Umbilical cord (tissue), 2 donors: ENCODE data around the gene PYGO2. TPM values are rescaled to one million over a fixed set of nuclear protein-coding genes. Genes with fewer than 3 reads are reported as not detected.
"Not testable (repeated sequence)": the region's sequence is repeated elsewhere in the genome, so short reads cannot be mapped to it uniquely, and the experiment has no call there.

Source experiments
- DNase-seq: peaks from one replicate; pipeline ENCODE4 v3.0.0-alpha.2; 2015; ENCODE audit warnings: low spot score
- total RNA-seq: library from RNA; depleted of rRNA; stranded (reverse); fragments of >200 nt; gene quantifications from one replicate; pipeline ENCODE4 v1.2.3, GENCODE V29; 2014; ENCODE audit warnings: low replicate concordance; ENCODE audit not compliant: insufficient read depth

PYGO2 gene
- total RNA-seq, 1 donor from 2014 or later = 9.4 TPM

DNA sequence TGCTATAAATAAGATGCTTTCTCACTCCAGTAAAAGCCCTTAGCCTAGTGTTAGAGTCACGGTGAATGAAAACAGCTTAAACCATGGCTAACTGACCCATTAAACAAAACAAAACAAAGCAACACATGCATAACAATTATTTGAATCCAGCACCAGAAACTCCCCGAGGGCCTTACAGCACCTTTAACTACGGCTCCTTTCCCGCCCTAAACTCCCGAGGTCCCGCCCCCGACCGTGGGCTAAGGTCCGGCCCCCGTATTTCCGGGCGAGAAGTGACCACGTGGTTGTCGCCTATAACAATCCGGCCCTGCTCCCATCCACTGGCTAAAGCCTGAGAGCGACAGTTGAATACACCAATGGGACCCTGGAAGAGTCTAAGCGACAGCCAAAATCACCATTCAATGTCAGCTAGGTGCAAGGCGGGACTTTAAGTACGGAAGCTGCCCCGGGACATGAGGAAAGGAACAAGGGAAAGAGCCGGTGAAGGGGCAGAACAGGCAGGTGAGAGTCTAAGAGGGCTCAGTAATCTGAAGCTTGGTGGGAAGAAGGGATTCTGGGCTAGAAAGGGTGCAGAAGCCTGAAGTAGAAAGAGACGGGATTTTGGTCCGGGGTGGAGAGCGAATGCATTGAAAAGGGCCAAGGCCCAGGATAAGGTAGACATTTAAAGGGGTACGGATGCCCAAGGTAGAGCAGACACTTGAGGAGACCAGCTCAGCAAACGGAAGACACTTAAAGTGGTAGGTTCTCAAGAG is 21.5 kb upstream of the PYGO2 start, which contains the start of gene FLAD1:
FLAD1 (plus strand) TSS at position 448 of the 752 bp plus-strand sequence. CDS start 351 bp downstream, outside the sequence.
- peak; percentile 100 for DNase-seq

DNA sequence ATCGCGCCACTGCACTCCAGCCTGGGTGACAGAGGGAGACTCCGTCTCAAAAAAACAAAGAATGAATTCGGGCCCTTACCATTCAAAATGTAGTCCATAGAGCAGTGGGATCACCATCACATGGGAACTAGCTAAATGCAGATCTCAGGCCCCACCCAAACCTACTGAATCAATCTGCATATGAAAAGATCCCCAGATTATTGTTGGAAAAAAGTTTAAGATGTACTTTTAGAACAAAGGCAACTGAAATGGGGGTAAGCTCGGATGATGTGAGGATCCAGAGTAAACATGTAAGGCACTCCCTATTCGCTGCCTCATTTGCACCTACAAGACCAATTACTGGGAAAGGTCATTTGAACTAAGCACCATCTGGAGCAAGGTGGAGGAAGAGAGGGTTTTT is 20.8 kb upstream of the PYGO2 start:
- no peak for DNase-seq

DNA sequence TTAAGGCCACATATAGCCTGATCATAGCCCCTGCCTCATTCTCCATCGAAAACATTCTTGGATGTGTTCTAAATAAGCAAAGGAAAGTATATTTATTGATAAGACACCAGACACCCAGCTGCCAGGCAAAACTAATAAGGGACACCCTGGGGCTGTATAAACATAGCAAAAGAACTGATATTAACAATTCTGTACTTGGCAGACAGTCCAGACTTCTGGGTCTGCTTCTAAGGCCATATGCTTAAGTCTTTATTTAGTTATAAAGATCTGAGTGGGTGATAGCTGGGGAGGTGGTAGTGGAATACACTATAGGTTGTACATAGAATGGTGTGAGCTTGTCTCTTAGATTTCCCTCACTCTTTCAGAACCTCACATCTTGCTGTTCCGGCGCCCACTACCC is 16.8 kb upstream of the PYGO2 start:
- DNase-seq = no peak

DNA sequence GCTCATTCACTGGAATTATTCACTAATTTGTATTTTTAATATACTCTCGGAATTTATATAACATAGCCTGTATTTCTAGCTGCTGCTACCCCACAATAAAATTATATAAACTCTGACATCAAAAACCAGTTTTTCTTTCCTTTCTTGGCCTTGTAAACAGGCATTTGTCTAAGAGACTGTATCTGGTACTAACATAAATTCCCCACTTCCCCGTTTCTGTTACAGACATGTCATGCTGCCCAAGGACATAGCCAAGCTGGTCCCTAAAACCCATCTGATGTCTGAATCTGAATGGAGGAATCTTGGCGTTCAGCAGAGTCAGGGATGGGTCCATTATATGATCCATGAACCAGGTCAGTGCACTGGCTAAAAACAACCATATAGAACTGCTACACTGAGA is 16.2 kb upstream of the PYGO2 start:
- DNase-seq = not testable (repeated sequence)

DNA sequence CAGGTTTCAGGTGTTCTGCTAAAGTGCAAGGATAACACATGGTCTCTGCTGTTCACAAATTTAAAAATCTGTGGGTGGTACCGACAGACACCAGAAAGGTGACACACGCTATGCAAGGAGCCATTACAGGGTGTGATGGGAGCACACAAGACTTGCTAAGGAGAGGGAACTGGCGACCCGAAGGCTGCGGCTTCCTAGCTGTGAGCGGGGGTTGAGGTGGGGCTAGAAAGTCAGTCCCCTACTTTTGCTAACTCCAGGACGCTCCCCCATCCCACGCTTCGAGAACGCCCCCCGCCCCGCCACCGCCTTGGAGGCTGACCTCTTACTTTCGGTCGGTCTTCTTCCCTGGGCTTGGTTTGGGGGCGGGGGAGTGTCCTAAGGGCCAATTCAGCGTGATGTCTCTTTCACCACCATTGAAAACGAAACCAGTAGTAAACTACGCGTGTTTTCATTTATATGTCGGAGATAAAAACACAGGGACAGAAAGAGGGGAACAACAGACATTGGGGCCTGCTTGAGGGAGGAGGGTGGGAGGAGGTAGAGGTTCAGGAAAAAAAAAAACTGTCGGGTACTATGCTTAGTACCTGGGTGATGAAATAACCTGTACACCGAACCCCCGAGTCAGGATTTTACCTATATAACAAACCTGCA is 14.0 kb upstream of the PYGO2 start:
- DNase-seq = peak; percentile 71

DNA sequence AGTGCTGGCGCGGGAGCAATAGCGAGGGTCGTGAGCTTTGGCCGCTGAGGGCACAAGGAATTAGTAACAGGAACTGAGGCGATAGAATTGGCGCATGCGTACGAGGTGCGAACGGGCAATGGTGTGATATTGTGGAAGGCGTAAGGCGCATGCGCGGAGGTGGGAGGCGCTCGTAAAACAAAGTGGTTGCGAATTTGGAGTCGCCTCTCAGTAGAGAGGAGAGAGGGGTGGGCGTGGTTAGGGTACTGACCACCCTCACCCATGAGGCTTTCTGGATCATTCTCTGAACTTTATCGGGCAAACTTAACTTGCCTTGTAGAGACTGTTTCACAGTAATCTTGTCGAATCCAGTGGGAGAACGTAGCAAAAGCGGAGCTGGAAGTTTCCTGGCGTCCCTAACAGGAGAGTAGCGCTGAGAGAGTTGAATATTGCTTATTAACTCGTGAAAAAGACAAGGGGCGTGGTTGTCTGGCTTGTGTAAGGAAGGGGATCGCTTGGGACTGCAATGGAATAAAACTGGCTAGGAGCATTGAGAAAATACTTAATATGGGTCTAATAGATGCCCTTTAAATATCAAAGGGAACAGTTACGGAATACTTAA is 13.3 kb upstream of the PYGO2 start:
- DNase-seq = peak; percentile 99

DNA sequence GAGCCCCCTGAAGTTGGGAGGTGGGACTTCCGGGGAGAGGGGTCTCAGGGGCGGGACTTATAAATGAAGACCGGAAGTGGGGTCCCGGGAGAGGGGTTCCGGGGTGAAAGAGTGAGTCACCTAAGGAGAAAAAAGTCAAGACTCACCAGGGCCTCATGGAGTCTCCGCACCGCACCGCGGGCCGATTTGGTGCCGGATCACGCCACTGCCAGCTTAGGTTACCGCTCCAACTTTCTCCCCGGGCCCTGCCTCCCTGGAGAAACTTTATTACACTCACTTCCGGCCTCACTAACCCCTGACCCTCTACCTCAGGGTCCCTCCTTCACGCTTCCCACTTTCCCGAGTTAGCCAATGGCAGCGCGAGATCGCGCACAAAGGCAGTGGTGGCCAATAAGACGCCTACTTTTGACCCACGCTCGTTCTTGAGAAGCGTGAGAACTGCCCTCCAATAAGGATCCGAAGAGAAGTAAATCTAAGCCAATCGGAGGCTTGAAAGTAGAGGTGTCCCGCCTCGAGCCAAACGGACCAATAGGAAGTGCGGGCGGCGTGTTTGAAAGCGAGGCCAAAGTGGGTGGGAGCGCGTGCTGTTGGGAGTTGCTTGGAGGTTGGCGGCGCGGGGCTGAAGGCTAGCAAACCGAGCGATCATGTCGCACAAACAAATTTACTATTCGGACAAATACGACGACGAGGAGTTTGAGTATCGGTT is 12.7 kb upstream of the PYGO2 start, which contains the start of gene CKS1B:
CKS1B (plus strand) TSS at position 580 of the 706 bp plus-strand sequence; CDS start at position 645, 65 bp downstream.
- DNase-seq = peak; percentile 100

DNA sequence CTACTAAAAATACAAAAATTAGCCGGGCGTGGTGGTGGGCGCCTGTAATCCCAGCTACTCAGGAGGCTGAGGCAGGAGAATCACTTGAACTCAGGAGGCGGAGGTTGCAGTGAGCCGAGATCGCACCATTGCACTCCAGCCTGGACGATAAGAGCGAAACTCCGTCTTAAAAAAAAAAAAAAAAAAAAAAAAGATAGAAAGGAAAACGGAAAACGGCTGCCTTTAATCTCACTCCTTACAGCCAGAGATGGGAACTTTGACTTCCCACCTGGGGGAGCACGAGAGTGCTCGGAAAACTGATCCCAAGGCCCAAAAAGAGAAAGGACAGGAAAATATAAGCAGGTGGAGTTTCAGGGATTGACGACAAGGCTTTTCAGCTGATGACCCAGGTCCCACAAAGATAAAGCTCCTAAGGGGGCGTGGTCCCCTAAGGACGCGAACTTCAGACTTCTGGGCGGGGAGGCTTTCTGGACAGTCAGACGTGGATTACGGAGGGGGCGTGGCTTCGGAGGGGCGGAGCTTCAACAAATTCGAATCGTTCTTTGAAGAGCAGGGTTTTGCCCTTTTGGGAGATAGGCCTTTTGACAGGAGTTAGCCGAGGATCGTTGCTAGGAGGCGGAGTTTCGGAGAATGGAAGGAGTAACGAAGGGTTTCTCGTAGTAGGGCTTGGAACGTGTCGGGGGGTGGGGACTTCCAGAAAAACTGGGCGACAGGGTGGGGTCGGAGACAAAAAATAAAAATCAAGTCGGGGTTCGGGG is 11.9 kb upstream of the PYGO2 start:
- DNase-seq = peak; percentile 98

DNA sequence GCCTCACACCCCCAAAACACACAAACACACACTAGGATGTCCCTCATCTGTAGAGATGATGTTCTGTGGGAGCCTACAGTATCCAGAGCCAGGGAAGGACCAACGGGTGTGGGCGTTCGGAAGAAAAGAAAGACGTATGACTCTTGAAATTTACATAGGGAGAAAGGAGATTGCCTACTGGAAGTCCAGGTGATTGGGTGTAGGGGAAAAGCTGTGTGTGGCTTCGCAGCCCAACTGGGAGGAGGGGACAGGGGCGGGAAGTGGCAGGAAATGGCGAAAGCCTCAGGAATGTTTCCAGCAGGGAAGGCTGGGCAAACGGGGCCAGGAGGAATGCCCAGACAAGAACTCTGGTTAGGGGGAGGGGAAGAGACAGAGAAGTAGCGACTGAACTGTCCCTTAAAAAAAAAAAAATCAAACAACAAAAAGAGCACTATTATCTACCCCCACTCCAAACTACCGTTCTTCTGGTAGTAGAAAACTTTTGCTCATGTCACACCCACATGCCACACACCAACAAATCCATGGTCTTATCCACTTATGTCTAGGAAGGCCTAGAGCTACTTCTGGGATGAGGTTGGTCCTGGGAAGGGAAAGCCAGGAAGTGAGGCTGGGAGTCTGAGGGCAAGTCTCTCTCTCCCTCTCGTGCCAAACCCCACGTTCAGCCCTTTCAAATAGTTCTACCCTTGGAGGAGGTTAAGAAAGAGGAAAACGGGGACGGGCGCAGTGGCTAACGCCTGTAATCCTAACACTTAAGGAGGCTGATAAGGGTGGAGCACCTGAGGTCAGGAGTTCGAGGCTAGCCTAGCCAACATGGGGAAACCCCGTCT is 11.1 kb upstream of the PYGO2 start:
- peak; percentile 91 for DNase-seq

DNA sequence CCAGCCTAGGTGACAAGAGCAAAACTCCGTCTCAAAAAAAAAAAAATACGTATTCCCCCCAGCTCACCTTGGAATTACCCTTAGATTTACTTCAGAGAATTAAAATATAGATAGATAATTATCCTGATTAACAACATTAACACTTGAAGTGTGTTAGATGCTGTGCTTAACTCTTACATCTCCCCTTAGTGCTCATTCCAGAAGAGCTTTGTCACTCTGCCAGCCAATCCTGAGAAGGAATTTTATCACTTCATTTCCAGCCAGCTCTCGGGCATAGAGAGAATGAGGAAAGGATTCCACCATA is 10.6 kb upstream of the PYGO2 start:
- DNase-seq = no peak

DNA sequence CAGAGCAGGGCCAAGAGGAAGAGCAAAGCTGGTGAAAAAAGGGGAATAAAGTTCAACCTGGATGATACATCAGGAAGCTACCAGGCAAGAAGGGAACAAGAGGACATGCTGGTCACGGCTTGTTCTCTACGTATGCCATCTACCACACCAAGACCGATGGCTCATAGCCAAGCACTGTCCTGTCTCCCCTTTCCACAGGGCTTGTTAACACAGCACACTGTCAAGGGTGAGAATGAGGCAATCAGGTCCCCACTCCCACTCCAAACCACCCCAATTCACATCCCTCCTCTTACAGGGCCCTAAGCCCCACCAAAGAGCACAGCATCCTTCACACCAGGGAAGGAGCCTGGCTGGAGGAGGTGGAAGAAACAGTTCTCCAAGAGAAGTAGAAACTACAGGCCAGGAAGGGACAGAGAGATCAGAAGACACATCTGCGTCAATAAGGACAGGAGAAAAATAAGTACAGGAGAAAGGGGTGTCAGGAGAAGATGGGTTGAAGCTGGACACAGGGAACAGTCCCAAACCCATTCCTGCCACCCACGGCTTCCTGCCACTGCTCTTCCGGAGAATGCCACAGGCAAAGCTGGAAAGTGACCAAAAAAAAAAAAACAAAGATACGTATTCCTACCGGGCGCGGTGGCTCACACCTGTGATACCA is 9.9 kb upstream of the PYGO2 start:
- no peak for DNase-seq

DNA sequence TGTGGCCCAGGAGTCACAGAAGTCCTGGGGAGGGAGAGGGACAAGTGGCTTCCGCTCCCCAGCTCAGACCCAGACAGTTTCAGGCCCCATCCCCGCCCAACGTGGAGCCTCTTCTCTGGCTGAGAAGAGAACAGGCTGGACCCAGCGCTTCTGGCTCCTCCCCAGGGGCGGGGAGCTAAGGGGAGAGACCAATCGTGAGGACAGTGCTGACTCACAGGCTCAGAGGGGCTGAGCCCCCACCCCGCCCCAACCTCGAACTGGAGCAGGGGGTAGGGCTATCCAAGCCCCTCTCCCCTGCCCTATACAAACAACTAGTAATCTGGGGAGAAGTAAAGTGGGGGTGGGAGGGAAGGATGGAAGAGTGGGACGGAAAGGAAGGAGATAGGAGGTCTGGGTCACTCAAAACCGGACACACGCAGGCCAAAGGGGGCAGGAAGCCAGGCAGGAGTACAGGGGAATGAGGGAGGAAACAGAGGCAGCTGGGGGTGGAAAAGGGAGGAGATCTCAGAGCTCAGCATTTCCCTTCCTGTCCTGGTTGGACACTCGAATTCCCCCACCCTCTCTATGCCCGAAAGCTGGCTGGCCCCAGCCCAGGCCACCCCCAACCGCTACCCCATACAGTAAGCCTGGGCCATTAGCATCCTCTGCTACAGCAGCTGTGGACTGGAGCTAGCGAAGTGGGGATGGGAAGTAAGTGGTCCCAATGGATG is 9.2 kb upstream of the PYGO2 start, which contains the start of gene SHC1:
SHC1 (minus strand) TSS at position 117 of the 710 bp plus-strand sequence. CDS start 221 bp downstream, outside the sequence.
- peak; percentile 99 for DNase-seq

DNA sequence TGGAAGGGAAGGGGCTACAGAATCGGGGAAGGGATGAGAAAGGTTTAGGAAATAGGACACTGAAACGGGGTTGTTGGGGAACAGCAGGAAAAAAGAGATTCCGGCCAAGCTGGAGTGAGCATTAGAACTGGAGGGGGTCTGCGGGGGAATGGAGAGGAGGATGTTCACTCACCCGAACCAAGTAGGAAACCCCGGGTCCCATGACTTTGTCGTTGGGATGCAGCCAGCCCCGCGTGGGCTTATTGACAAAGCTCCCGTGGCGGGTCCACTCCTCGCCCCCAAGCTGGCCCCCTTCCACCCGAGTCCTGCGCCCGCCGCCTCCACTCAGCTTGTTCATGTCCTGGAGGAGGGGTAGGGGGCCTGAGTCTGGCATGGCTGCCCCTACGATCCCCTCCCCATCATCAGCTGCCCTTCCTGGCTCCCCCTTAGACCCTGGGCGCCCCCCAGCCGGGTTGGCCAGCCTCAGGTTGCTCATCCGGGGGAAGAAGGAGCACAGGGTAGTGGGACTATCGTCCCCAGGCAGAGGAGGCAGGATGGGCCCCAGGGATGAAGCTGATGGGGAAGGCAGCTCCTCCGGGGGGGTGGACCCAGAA is 8.4 kb upstream of the PYGO2 start:
- DNase-seq = no peak

DNA sequence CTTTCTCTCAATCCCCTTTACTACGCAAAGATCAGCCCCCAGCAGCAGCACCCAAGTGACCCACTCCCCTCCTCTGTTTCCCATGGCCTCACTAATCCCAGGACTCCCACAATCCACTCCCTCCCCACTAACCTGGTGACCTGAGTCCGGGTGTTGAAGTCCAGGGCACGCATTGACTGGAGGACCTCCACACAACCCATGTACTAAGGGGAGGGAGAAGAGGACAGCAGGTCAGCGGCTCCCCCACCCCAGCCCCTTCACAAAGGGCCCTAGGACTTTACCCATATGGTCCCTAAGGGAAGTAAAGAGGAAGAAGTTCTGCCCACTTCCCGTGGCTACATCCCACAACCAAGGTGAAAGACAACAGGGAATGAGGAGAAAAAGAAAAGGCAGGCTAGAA is 7.7 kb upstream of the PYGO2 start:
- DNase-seq = no peak

DNA sequence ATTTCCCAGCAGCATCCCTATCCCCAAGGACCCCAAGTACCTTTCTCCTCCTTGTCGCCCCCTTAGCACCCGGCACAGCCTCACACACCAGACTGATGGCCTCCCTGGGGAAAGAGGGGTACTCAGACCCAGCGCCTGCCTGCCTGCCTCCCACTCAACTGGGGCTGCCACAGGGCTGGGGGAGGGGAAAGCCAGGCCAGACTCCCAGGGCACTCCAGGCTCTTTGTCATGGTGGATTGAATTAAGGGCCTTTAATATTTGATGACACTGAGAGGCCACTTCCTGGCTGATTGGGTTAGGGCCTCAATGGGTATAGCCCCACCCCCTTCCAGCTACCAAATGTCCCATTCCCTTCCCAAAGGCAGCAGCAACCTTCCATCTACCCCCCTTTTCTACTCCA is 7.1 kb upstream of the PYGO2 start:
- no peak for DNase-seq

DNA sequence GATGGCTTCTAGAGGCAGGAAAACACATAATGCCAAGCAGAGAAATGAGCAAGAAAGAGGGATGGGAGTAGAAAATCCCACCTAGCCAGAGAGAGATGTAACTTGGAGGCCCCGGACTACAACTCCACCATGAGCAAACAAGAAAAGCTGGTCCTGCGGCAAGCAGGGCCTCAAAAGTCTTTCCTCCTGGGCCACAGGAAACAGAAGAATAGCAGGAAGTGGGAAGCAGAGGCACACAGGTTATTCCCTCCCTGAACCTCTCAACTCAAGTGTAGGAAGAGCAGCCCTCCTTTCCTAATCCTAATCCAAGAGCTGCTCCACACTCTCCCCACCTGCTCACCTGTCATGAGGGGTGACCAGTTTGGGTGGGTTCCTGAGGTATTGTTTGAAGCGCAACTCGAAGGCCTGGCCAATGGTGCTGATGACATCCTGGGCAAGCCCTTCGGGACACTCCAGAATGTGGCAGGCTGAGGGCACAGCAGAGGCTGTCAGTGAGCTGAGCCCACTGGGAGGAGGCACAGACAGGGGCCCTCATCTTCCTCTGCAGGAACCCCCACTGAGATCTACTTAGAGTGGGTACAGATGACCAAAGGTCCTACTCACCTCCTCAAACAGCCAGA is 5.9 kb upstream of the PYGO2 start:
- DNase-seq = no peak

DNA sequence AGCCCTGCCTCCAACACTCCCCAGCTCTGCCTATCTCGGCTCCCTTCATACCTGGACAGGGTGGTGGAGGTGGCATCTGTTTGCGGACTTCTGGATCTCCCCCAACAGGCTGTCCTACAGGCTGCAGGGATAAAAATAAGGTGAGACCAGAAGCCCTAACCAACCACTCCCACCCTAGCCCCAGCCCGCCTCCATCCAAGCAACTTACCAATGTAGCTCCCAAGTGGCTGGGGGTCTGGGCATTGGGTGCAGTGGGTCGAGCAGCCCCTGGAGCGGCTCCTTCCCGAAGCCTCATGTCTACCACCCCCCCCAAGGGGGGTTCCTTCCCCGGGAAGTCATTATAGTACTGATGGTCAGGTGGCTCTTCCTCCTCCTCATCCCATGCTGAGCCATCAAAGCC is 4.5 kb upstream of the PYGO2 start:
- no peak for DNase-seq

DNA sequence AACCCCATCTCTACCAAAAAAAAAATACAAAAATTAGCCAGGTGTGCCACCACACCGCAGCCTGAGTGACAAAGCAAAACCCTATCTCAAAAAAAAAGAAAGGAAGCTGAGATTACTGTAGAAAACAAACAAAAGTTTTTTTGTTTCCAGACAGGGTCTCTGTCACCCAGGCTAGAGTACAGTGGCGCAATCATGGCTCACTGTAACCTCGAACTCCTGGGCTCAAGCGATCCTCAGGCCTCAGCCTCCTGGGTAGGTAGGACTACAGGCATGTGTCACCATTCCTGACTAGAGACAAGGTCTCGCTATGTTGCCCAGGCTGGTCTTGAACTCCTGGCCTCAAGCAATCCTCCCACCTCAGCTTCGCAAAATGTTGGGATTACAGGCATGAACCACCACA is 2.8 kb upstream of the PYGO2 start:
- no peak for DNase-seq
